A673 (cell line): ENCODE results near the gene ZNF281. TPM values are rescaled to one million over a fixed set of nuclear protein-coding genes. Genes with fewer than 3 reads are reported as not detected.

Experiments used
- BruUV-seq: library from RNA; stranded (reverse); fragments of 400-500 nt; replicated peaks from 2 replicates; lab custom pipeline; 2021; lab: Mats Ljungman, UMichigan
- CTCF ChIA-PET: fragments of 300-600 bp; sonication (Branson Sonifier 250); formaldehyde crosslinking; loops from one replicate; lab custom pipeline; 2022; ENCODE audit warnings: antibody characterized with exemption; lab: Charles Lee
- POLR2A ChIA-PET: fragments of 300-600 bp; sonication (Branson Sonifier 250); formaldehyde crosslinking; loops from one replicate; lab custom pipeline; 2022; ENCODE audit warnings: antibody characterized with exemption; ENCODE audit not compliant: low non-redundant PET; lab: Charles Lee
- DNase-seq: peaks from one replicate; pipeline ENCODE4 v3.0.0-alpha.2; 2015; ENCODE audit warnings: low spot score
- H3K27ac ChIP-seq: fragments of 200-600 bp; sonication (generic); 2 replicates; pipeline ENCODE4 v1.5.1; 2016; ENCODE audit warnings: mixed run types, low read depth, mild to moderate bottlenecking, mixed read lengths, antibody characterized with exemption, low read length; ENCODE audit not compliant: poor library complexity, severe bottlenecking
- H3K27me3 ChIP-seq: fragments of 200-600 bp; sonication (generic); replicated peaks from 2 replicates; pipeline ENCODE4 v1.6.1; 2017; ENCODE audit warnings: mixed run types, low read depth, mild to moderate bottlenecking, mixed read lengths, antibody characterized with exemption, low read length; ENCODE audit not compliant: insufficient read depth, poor library complexity
- H3K36me3 ChIP-seq: fragments of 200-600 bp; sonication (generic); 2 replicates; pipeline ENCODE4 v1.6.1; 2016; ENCODE audit warnings: mixed run types, mild to moderate bottlenecking, mixed read lengths, antibody characterized with exemption, low read length; ENCODE audit not compliant: insufficient read depth, poor library complexity, severe bottlenecking
- H3K4me1 ChIP-seq: fragments of 200-600 bp; sonication (generic); 2 replicates; pipeline ENCODE4 v1.6.1; 2017; ENCODE audit warnings: mixed run types, mild to moderate bottlenecking, mixed read lengths, antibody characterized with exemption, low read length; ENCODE audit not compliant: insufficient read depth, poor library complexity, severe bottlenecking
- H3K4me3 ChIP-seq: fragments of 200-600 bp; sonication (generic); 2 replicates; pipeline ENCODE4 v1.5.1; 2016; ENCODE audit warnings: low read depth, mixed run types, mild to moderate bottlenecking, mixed read lengths, low read length; ENCODE audit not compliant: poor library complexity, severe bottlenecking
- H3K9me3 ChIP-seq: fragments of 200-600 bp; sonication (generic); 2 replicates; pipeline ENCODE4 v1.6.1; 2016; ENCODE audit warnings: mixed run types, low read depth, mild to moderate bottlenecking, mixed read lengths, antibody characterized with exemption, low read length; ENCODE audit not compliant: poor library complexity, severe bottlenecking
- EZH2 ChIP-seq: fragments of 200-600 bp; sonication (generic); IDR thresholded peaks from 2 replicates; pipeline ENCODE4 v1.6.1; 2017; ENCODE audit warnings: borderline replicate concordance, low read depth, mild to moderate bottlenecking, mixed read lengths, antibody characterized with exemption, low read length; ENCODE audit not compliant: poor library complexity, severe bottlenecking
- intact Hi-C: fragments of 100-400 bp; cut with micrococcal nuclease; formaldehyde crosslinking; loops from one replicate; pipeline ENCODE4 v1.10.0; 2022; ENCODE audit not compliant: unreplicated experiment
- total RNA-seq: library from RNA; stranded (reverse); gene quantifications from 2 replicates; pipeline ENCODE4 v1.2.3, GENCODE V29; 2021
- TF ChIP-seq, protein P1 (sequence below): fragments of 300-800, 200-600 bp; sonication (generic); conservative IDR thresholded peaks from 2 replicates; pipeline ENCODE4 v1.5.1; 2017; ENCODE audit warnings: low read depth, mild to moderate bottlenecking, antibody characterized with exemption, low read length, moderate library complexity, mixed read lengths

ZNF281 gene
- total RNA-seq, 1 experiment from 2014 or later, result 24.3 TPM

DNA sequence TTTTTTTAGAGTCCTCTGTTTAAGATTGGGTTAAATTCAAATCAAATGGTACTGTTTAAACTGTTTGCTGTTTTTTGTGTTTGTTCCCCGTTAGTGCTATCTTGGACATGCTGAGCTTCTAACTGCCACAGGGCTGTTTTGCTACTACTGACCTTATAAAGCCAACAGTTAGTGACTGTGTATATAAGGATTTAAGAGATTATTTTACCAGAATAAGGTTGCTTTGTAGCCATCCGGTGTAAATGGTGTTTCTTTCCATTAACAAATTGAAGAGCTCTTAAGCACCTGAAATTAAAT is 37.0 kb downstream of the ZNF281 start:
- Histone ChIP-seq H3K4me1 (no peaks in the 10 kb centered on the region), H3K4me3 (no peak overlapping the region), H3K9me3 (no peaks in the 10 kb centered on the region), H3K36me3 (no peaks in the 10 kb centered on the region), H3K27me3 (no peaks in the 10 kb centered on the region), H3K27ac (no peak overlapping the region)
- no peak for TF ChIP-seq EZH2
- TF ChIP-seq, protein P1, sequence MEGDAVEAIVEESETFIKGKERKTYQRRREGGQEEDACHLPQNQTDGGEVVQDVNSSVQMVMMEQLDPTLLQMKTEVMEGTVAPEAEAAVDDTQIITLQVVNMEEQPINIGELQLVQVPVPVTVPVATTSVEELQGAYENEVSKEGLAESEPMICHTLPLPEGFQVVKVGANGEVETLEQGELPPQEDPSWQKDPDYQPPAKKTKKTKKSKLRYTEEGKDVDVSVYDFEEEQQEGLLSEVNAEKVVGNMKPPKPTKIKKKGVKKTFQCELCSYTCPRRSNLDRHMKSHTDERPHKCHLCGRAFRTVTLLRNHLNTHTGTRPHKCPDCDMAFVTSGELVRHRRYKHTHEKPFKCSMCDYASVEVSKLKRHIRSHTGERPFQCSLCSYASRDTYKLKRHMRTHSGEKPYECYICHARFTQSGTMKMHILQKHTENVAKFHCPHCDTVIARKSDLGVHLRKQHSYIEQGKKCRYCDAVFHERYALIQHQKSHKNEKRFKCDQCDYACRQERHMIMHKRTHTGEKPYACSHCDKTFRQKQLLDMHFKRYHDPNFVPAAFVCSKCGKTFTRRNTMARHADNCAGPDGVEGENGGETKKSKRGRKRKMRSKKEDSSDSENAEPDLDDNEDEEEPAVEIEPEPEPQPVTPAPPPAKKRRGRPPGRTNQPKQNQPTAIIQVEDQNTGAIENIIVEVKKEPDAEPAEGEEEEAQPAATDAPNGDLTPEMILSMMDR, result no peak
- no peak for DNase-seq
- BruUV-seq, result no TSS peak
- intact Hi-C loops, result no loop called here
- ChIA-PET POLR2A (no interaction called here), CTCF (no interaction called here)

GRCh38 chr1:200372095-200372884 is 37.5 kb downstream of the ZNF281 start:
- Histone ChIP-seq H3K27me3 (no peaks in the 10 kb centered on the region), H3K36me3 (no peaks in the 10 kb centered on the region), H3K4me1 (no peaks in the 10 kb centered on the region), H3K4me3 (no peak overlapping the region), H3K9me3 (no peaks in the 10 kb centered on the region), H3K27ac (no peak overlapping the region)
- no peak for DNase-seq
- POLR2A ChIA-PET, result no interaction called here
- BruUV-seq, result no TSS peak
- TF ChIP-seq EZH2, result no peak
- TF ChIP-seq, protein P1, result no peak
- intact Hi-C loops, result no loop called here
- CTCF ChIA-PET, result no interaction called here

GRCh38 chr1:200369706-200370105 is 40.1 kb downstream of the ZNF281 start:
- TF ChIP-seq, protein P1, result no peak
- no peak for TF ChIP-seq EZH2
- H3K9me3 ChIP-seq, result no peaks in the 10 kb centered on the region
- intact Hi-C loops, result no loop called here
- BruUV-seq, result no TSS peak
- no peaks in the 10 kb centered on the region for H3K27me3 ChIP-seq
- no peak for DNase-seq
- H3K4me3 ChIP-seq, result no peak overlapping the region
- ChIA-PET CTCF (no interaction called here), POLR2A (no interaction called here)
- no peaks in the 10 kb centered on the region for H3K36me3 ChIP-seq
- H3K27ac ChIP-seq, result no peak overlapping the region
- H3K4me1 ChIP-seq, result no peaks in the 10 kb centered on the region
